Stimulated activated CD8-positive, alpha-beta memory T cell treated with anti-CD3 and anti-CD28 coated beads, Interleukin-4, amount 100 ng/mL, for 48 hours (primary cell): ENCODE measurements around the gene ZNF792.
"Not testable (repeated sequence)": the region's sequence is repeated elsewhere in the genome, so short reads cannot be mapped to it uniquely, and the experiment has no call there.

Experiments
- DNase-seq: peaks from one replicate; pipeline ENCODE4 v3.0.0-alpha.2; 2020

The ZNF792 gene

DNA sequence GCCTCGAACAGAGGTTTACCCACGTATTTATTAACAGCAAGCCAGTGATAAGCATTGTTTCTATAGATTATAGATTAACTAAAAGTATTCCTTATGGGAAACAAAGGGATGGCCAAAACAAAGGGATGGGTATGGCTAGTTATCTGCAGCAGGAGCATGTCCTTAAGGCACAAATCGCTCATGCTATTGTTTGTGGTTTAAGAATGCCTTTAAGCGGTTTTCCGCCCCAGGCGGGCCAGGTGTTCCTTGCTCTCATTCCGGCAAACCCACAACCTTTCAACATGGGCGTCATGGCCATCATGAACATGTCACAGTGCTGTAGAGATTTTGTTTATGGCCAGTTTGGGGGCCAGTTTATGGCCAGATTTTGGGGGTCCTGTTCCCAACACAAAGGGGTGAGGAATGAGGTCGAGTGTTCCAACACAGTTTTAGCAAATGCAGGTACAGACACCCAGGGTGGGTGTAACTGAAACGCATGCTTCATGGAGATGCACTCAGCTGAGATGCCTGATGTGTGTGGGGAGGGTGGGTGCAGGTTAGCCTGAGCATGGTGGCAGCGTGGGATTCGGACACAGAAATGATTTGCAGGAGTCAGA lies 6.3 kb upstream of the ZNF792 start:
- not testable (repeated sequence) for DNase-seq

DNA sequence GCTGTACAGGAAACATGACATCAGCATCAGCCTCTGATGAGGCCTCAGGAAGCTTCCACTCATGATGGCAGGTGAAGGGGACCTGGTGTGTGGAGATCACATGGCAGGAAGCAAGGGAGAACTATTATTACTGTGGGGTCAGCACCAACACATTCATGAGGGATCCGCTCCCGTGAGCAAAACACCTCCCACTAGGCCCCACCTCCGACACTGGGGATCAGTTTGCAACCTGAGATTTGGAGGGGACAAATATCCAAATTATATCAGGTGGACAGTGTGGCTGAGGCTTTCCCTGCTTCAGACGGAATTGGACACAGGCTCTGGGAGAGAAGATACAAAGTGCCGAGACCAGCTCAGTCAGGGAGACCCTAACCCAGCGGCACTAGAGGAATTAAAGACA lies 5.7 kb upstream of the ZNF792 start:
- no peak for DNase-seq

DNA sequence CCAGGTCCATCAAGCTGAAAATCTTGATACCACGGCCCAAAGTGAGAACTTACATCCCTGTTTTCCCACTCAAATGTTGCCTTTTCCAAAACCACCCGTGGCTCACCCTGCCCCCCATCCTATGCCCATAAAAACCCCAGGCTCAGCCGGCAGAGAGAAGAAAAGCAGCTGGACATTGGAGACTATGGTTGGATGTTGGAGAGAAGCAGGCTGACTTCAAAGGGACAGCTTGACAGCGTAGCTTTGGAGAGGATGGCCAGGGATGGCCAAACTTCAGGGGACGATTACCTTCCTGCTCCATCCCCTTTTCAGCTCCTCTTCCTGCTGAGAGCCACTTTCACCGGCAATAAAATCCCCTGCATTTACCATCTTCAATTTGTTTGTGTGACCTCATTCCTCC lies 3.5 kb upstream of the ZNF792 start:
- DNase-seq: no peak

DNA sequence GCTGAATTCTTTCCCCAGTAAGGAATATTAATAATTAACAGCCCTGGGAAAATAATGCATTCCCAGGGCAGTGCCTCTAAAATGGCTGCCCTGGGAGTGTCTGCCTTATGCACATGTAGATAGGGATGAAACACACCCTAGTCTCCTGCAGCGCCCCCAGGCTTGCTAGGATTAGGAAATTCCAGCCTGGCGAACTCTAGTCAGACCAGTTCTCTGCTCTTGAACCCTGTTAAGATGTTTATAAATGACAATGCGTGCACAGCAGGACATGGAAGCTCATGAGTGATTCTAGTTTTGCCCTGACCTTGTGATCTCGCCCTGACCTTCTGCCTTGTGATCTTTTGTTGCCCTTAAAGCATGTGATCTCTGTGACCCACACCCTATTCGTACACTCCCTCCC lies 1.5 kb upstream of the ZNF792 start:
- DNase-seq: not testable (repeated sequence)

DNA sequence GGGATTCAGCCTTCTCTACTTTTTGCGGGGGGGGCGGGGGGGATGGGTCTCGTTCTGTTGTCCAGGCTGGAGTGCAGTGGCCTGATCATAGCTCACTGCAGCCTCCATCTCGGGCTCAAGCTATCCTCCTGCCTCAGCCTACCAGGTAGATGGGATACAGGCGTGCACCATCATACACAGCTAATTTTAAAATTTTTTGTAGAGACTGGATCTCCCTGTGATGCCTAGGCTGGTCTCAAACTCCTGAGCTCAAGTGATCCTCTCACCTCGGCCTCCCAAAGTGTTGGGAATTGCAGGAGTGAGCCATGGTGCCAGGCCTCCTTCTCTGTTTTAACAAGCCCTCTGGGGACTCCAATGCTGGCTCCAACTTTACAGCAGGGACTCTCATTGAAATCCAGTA lies 569 bp upstream of the ZNF792 start:
- DNase-seq: no peak

DNA sequence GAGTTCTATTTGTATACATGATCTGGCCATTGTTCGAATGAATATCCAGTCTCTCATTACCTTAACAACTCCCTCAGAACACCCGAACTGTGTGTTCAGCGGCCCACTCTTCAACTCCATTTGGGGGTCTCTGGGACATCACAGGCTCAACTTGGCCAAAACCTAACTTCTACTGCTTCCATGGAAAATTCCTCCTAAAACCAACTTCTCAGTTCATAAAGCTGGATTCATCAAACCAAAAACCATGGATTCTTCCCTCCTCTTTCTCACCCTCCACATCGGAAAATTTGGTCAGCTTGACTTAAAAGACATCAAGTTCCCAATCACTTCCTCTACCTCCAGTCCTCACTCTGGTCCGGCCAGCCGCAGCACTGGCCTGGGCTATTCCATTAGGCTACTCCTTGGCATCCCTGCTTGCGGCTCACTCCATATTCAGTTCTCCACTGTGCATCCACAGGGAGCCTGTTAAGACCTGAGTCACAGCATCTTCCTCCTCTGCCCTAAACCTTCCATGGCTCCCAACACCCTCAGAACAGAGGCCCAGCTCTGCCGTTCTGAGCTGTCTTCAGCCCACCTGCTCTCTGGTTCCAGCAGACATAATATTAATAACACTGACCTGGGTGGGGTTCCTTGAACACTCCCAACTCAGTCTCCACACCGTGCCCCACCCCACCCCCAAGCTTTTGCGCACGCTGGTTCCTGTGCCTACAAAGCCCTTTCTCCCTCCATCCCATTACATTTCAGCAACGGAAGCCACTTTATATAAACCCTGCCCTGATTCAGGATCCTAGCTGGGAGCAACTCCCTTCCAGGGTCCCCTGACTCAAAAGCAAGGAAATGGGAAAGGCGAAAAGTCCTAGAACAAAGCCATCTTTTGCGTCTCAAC lies 1.1 kb downstream of the ZNF792 start:
- no peak for DNase-seq

DNA sequence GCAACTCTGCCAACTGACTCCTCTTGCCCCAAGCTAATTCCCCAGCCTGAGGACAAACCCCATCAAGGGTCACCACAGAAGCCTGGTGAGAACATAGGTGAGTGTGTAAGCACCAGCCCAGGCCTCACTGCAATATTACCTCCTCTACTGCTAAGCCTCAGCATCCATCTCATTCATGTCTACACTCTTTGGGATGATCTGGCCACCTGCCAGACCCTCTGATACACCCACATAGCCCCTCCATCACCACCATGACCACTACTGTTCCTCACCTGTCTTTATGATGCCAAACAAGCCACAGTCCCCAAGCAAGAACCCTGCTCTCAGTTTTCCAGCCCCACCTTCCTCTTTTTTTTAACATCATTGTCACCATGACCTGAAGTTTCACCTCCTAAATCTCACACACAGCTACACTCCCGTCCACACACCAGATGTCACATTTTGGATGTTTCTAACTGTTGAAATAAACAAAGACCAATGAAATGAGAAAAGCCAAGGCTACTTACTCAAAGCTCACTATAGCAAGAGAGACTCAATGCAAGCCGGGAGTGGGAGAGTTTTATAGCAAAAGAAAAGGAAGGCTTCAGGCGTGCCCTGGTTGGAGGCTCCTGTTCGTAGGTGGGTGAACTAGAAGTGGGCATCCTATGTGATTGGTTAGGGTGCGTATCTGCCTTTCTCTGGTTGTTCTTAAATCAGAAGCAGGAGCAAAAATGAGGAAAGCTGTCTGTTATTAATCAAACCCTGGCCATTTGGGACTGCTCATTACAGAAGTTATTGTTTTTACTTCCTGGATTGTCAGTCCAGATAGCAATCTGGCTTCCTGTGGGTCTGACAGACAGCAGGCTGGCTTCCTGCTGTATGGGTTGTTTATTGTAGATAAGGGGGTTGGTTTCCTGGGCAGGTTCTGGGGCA lies 2.0 kb downstream of the ZNF792 start:
- DNase-seq: no peak

DNA sequence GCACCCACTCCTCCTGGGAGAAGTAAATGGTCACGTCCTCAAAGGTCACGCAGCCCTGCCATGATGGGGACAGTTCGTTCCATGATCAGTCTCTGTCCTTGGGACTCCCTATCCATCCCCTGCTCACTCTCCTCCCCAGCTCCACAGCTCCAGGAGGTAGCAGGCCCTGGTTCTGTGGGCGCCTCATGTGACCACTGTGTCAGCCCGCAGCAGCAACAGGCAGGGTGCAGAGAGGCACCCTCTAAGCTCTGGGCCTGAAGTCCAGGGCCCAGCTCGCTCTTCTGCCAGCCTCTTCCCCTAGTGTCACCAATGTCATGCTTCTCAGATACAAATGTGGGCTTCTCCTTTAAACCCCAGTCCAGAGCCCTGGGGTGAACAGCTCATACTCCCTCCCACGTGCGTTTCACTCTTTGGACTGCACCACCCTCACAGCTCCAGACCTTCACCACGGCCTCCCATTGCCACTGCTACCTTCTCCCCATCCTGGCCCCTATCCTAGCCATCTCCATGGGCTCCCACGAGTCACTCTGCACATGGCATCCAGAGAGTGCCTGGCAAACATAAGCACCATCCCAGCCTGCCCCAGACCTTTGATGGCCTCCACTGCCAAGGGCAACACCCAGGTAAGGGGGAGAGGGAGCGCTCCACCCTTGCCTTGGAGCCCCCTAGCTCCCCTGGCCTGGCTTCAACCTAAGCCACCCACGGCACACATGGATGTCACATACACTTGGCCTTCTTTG lies 2.9 kb downstream of the ZNF792 start:
- DNase-seq: no peak

DNA sequence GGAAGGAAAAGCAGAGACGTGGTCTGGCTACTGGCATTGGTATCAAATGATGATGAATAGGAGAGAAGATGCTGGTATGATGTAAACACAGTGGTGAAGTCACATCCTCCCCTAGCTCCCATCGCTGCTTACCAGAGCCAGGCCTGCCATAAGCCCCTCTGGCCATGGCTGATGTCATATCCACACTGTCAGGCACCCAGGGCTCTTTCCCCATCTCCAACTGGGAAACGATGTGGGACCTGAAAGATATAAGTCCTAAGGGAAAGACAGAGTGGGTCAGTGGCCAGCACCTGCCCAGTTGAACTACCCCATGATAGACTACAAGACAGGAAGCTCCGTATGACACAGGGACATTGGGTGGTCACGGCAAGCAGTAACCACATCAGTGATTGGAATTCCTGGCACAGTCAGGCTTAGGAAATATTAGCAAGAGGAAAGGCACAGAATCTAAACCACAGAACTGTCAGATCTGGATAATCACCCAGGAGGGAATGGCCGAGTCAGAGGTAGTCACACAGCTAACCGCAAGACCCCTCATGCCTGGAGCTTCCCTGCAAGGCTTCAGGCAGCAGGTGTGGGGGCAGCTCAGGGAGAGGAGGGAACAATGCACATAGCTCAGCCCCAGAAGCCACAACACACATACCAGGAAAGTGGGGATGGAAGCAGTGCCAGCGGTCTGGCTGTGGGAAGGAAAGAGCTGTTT lies 3.8 kb downstream of the ZNF792 start:
- DNase-seq: no peak

DNA sequence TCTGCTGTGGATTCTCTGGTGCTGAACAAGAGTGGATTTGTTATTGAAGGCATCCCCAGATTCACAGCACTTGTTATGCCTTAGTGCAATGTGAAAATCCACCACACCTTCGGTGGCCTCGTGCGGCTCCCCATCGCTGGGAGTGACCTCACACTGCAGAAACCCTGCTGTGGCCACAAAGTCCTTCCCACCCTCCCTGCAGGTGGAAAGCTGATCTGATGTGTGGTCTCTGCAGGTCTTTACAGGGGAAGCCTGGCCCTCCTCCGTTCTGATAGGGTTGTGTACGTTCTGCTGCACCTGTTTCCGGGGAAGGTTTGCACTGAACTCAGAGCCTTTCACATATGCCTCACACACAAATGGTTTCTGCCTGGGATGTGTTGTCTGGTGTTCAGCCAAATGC lies 5.0 kb downstream of the ZNF792 start:
- DNase-seq: no peak

DNA sequence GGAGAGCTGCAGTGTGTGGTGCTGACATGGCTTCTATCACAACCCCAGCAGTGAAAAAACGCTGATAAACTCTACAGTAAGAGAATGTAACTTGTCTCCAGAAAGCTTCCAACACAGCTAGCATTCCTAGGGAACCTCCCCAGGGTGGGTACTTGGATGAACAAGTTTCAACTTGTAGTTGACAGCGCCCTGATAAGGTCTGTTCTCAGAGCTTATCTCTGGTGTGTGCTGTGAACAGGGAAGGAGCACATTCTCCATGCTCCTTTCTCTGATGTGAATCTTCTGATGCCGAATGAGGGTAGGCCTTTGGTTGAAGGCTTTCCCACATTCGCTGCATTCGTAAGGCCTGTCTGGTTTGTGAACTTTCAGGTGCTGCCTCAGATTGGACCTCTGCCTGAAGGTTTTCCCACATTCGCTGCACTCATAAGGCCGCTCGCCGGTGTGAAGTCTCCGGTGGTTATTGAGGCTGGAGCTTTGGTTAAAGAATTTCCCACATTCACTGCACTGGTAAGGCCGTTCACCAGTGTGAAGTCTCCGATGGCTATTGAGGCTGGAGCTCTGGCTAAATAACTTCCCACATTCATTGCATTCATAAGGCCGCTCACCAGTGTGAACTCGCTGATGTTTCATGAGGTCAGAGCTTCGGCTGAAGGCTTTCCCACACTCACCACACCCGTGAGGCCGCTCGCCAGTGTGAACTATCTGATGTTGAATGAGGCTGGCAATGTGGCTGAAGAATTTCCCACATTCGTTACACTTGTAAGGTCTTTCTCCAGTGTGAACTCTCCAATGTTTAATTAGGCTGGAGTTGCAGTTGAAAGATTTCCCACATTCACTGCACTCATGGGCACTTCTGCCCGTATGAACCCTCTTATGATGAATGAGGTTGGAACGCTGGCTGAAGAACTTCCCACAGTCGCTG lies 5.9 kb downstream of the ZNF792 start:
- DNase-seq: no peak

DNA sequence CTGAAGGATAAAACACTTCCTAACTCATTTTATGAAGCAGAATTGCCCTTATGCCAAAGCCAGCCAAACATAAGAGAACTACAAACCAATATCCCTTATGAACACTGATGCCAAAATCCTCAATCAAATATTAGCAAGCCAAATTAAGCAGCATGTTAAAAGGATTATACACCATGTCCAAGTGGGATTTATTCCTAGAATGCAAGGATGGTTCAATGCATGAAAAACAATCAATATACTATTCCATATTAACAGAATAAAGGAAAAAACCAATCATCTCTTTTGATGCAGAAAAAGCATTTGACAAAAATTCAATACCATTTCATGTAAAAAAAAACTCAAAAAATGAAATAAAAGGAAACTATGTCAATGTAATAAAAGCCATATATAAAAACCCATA lies 10.9 kb downstream of the ZNF792 start:
- no peak for DNase-seq

DNA sequence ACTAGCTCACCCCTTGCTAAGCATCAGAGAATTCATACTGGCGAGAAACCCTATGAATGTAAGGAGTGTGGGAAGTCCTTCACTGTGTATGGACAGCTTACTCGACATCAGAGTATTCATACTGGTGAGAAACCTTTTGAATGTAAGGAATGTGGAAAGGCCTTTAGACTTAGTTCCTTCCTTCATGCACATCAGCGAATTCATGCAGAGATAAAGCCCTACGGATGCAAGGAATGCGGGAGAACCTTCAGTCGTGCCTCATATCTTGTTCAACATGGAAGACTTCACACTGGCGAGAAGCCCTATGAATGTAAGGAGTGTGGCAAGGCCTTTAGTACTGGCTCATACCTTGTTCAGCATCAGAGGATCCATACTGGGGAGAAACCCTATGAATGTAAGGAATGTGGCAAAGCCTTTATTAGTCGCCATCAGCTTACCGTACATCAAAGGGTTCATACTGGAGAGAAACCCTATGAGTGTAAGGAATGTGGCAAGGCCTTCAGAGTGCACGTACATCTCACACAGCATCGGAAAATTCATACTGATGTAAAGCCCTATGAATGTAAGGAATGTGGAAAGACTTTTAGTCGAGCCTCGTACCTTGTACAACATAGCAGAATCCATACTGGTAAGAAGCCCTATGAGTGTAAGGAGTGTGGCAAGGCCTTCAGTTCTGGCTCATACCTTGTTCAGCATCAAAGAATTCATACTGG lies 20.0 kb downstream of the ZNF792 start:
- DNase-seq: no peak

DNA sequence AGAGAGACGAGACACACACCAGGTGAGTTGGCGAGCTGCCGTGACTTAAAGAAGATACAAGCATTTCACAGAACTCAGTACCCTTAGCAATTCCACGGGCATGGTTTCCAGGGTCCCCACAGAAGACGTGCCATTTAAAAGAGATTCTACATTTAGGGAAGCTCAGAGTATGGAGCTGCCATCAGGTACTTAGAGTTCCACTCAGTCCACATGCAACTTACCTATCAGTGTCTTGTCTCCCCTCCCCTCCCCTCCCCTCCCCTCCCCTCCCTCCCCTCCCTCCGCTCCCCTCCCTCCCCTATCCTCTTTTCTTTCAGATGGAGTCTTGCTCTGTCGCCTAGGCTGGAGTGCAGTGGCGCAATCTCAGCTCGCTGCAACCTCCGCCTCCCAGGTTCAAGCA lies 25.1 kb downstream of the ZNF792 start:
- DNase-seq: no peak

DNA sequence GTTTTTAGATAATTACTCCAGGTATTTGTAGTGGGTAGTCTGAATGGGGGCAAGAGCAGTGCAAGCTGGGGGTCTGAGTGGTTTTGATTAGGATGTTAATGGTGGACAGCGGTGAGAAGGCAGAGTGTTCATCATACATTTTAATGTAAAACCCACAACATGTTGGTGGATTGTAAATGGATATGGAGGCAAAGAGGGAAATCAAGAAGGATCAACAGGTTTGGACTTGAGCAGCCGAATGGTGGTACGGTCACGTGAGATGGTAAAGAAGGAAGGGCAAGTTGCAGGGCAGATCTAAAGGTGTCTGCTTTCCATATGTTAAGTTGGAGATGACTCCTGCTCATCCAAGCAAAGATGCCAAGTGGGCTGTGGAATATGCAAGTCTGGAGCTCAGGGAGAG lies 27.8 kb downstream of the ZNF792 start:
- no peak for DNase-seq

DNA sequence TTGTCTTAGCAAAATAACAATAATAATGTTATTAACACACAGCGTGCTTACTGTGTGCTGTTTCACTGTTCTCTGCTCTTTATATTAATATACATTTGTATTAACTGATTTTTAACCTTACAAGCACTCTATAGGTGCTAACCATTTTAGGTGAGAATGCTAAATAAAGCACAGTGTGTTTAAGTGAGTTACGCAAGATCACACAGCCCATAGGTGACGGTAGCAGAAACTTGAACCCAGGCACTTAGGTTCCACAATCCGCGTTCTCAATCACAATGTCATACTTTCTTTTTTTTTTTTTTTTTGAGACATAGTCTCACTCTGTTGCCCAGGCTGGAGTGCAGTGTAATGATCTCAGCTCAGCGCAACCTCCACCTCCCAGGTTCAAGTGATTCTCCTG lies 31.5 kb downstream of the ZNF792 start:
- DNase-seq: no peak

DNA sequence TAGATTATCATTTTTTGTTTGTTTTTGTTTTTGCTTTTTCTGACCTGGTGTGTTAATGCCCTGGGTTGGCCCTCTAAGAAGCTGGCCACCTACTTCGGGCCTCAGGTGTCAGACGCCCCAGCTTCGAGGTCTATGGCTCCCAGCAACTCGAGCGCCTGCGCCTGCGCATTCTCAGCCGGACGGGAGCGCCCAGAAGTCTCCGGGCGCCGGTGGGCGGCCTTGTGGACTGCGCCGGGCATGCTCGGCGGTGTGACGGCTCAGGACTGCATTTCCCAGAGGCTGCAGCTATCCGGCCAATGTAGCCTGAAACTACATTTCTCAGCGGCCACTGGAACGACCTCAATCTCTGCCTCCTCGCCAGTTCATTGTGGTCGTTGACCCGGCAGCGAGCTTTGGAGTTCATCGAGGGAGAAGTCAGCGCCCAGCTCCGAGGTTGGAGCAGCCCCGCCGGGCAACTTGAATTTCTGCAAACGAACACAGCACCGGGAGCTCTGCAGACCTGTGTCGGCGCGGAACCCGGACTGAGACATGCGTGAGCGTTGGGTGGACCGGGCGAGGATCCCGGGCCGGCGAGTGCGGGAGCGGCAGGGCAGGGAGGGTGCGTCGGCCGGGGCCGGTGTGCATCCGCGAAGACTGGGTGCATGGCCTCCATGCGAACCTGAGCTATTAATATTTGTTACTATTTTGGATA lies 37.2 kb downstream of the ZNF792 start, which contains the start of gene ZNF30:
TSS of gene ZNF30 (plus strand) at position 219 of the 691 bp plus-strand sequence. CDS start 3,045 bp downstream, outside the sequence.
- peak; percentile 89 for DNase-seq

DNA sequence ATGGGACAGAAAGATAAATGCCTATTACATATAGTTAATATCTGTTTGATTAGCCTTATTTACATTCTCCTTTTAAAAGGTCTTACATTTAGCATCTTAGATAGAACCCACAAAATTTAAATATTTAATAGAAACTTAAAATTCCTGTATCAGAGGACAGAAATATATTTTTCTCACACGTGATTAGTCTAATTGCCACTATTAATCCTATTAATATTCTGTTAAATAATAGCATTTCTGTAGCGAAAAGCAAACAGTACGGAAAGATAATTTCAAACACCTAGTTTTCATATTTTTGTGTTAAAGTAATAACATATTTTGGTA lies 37.7 kb downstream of the ZNF792 start:
- no peak for DNase-seq

DNA sequence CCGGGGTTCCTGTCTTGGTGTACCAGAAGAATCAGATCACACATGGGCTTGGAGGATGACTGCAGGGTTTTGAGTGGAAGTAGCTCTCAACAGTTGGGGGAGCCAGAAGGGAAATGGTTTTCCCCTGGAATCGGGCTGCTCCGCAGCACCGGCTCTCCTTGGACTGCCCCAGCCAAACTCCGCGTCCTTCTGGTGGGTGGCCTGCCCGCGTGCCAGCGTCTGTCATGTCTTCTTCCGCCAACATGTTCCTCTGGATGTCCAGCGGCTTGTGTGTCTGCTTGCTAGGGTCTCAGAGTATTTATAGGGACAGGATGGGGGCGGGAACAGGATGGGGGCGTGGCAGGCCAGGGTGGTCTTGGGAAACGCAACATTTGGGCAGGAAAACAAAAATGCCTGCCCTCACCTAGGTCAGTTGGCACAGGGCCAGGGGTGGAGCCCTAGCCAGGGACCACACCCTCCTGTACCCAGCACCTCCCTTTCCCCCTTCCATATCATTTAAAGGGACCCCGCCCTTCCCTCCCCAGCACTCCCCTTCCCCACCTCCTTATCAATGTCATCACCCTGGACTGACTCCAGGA lies 38.7 kb downstream of the ZNF792 start:
- DNase-seq: no peak
